ENCODE results near the gene UNC13A.

Gene UNC13A

GRCh38 chr19:17656970-17657369, 31.2 kb downstream of the UNC13A start:
- TF ChIP-seq CTCF (IDR thresholded peaks at IDR 0.05) = no peak
- DNase-seq (ENCODE audit: low spot score) = no peak
- no peak overlapping the region for H3K4me3 ChIP-seq
- no peak overlapping the region for H3K27ac ChIP-seq

- no peak for DNase-seq (ENCODE audit: low spot score)
- Histone ChIP-seq H3K4me3 (no peak overlapping the region), H3K27ac (no peak overlapping the region)
- no peak for TF ChIP-seq CTCF (IDR thresholded peaks at IDR 0.05)
Observed at GRCh38 chr19:17655751-17656472, 32.2 kb downstream of the UNC13A start.

- Histone ChIP-seq H3K4me3 (no peak overlapping the region), H3K27ac (no peak overlapping the region)
- TF ChIP-seq CTCF (IDR thresholded peaks at IDR 0.05) = no peak
- no peak for DNase-seq (ENCODE audit: low spot score)
Observed at GRCh38 chr19:17654993-17655392, 33.2 kb downstream of the UNC13A start.

GRCh38 chr19:17652627-17653026, 35.5 kb downstream of the UNC13A start:
- Histone ChIP-seq H3K27ac (no peak overlapping the region), H3K4me3 (no peak overlapping the region)
- no peak for DNase-seq (ENCODE audit: low spot score)
- TF ChIP-seq CTCF (IDR thresholded peaks at IDR 0.05) = no peak

GRCh38 chr19:17648786-17649185, 39.4 kb downstream of the UNC13A start:
- H3K27ac ChIP-seq = no peak overlapping the region
- DNase-seq (ENCODE audit: low spot score) = no peak
- TF ChIP-seq CTCF (IDR thresholded peaks at IDR 0.05) = no peak
- H3K4me3 ChIP-seq = no peak overlapping the region

GRCh38 chr19:17648097-17648660, 40.0 kb downstream of the UNC13A start:
- no peak overlapping the region for H3K27ac ChIP-seq
- no peak for TF ChIP-seq CTCF (IDR thresholded peaks at IDR 0.05)
- H3K4me3 ChIP-seq = no peak overlapping the region
- DNase-seq (ENCODE audit: low spot score) = no peak
